Prostate gland (tissue), 2 donors: ENCODE results near the gene ADGRF5. TPM values are rescaled to one million over a fixed set of nuclear protein-coding genes. Genes with fewer than 3 reads are reported as not detected.

Experiments
- DNase-seq: peaks from one replicate; pipeline ENCODE4 v3.0.0-alpha.2; 2019; ENCODE audit warnings: low spot score
- H3K27ac ChIP-seq, 2 donors: fragments of 200-600 bp; sonication (generic); 2 replicates each; pipeline ENCODE4 v1.5.1; 2017 to 2019
- H3K27me3 ChIP-seq: fragments of 200-600 bp; sonication (generic); replicated peaks from 2 replicates; pipeline ENCODE4 v1.5.1; 2019; ENCODE audit not compliant: insufficient read depth
- H3K36me3 ChIP-seq, 2 donors: fragments of 200-600 bp; sonication (generic); 1 replicate in 1 of 2; 2 replicates in 1 of 2; pipeline versions ENCODE4 v1.5.1 to v1.8.1; 2017 to 2019
- H3K4me1 ChIP-seq: fragments of 200-600 bp; sonication (generic); replicated peaks from 2 replicates; pipeline ENCODE4 v1.5.1; 2019
- H3K4me3 ChIP-seq, 2 donors: fragments of 200-600 bp; sonication (generic); 2 replicates each; pipeline ENCODE4 v1.5.1; 2017 to 2019
- H3K9me3 ChIP-seq: fragments of 200-600 bp; sonication (generic); 2 replicates; pipeline ENCODE4 v1.5.1; 2017
- POLR2A ChIP-seq: fragments of 450-650 bp; IDR thresholded peaks from one replicate; pipeline ENCODE4 v1.6.1; 2016; ENCODE audit warnings: antibody characterized with exemption, mild to moderate bottlenecking
- POLR2AphosphoS5 ChIP-seq: sonication (generic); formaldehyde crosslinking; IDR thresholded peaks from one replicate; pipeline ENCODE4 v1.6.1; 2017; ENCODE audit warnings: antibody characterized with exemption
- WGBS: methylation state at CpG from one replicate; pipeline ENCODE4 v1.1.5; 2018; 5-methylcytosine and 5-hydroxymethylcytosine counted together
- intact Hi-C: fragments of 100-400 bp; cut with DNase I; formaldehyde crosslinking; loops from one replicate; pipeline ENCODE4 v1.14.2; 2022
- total RNA-seq, 2 donors: library from RNA; depleted of rRNA; stranded (reverse); fragments of >200 nt; gene quantifications; one replicate each; pipeline ENCODE4 v1.1.0, GENCODE V29; 2016
- TF ChIP-seq, protein P1 (sequence below), 4 experiments: fragments of 200-600 bp in 2 of 4; fragments of 450-650 bp in 2 of 4; sonication (generic) in 2 of 4; IDR thresholded peaks; 1 replicate in 3 of 4; 2 replicates in 1 of 4; pipeline ENCODE4 v1.5.1; 2016 to 2019; ENCODE audit warnings: antibody characterized with exemption in 4 of 4, mild to moderate bottlenecking in 2 of 4, moderate library complexity in 2 of 4

The ADGRF5 gene
- total RNA-seq, 2 donors from 2014 or later, result 4.7 to 16.1 TPM

DNA sequence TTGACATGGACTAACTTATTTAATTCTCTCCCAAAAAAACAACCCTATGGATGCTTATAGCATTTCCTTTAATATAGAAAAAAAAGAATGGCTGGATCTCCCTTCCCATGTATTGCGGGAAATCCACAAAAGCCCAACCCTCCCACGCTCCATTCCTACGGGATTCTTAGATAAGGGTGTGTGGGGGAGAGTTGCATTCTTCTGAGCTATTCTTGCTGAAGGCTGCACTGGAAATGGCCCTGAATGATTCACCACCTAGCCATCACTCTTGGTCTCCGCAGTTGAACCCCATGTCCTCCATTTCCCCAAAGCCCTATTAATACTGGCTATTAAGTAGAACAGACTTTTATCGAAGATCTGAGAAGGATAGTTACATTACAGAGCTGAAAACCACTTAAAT, 41.9 kb upstream of the ADGRF5 start:
- no peaks in the 10 kb centered on the region for H3K4me1 ChIP-seq
- DNase-seq, result no peak
- no peak for TF ChIP-seq POLR2AphosphoS5
- TF ChIP-seq POLR2A, result no peak
- TF ChIP-seq, protein P1, sequence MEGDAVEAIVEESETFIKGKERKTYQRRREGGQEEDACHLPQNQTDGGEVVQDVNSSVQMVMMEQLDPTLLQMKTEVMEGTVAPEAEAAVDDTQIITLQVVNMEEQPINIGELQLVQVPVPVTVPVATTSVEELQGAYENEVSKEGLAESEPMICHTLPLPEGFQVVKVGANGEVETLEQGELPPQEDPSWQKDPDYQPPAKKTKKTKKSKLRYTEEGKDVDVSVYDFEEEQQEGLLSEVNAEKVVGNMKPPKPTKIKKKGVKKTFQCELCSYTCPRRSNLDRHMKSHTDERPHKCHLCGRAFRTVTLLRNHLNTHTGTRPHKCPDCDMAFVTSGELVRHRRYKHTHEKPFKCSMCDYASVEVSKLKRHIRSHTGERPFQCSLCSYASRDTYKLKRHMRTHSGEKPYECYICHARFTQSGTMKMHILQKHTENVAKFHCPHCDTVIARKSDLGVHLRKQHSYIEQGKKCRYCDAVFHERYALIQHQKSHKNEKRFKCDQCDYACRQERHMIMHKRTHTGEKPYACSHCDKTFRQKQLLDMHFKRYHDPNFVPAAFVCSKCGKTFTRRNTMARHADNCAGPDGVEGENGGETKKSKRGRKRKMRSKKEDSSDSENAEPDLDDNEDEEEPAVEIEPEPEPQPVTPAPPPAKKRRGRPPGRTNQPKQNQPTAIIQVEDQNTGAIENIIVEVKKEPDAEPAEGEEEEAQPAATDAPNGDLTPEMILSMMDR (IDR thresholded peaks at IDR 0.05), result no peak
- intact Hi-C loops, result no loop called here
- 82% methylated on average over 5 of the region's 5 CpGs for WGBS
- H3K27me3 ChIP-seq, result no peaks in the 10 kb centered on the region
- no peak overlapping the region for H3K4me3 ChIP-seq
- no peak overlapping the region for H3K27ac ChIP-seq
- H3K9me3 ChIP-seq, result no peaks in the 10 kb centered on the region
- H3K36me3 ChIP-seq, result no peaks in the 10 kb centered on the region

DNA sequence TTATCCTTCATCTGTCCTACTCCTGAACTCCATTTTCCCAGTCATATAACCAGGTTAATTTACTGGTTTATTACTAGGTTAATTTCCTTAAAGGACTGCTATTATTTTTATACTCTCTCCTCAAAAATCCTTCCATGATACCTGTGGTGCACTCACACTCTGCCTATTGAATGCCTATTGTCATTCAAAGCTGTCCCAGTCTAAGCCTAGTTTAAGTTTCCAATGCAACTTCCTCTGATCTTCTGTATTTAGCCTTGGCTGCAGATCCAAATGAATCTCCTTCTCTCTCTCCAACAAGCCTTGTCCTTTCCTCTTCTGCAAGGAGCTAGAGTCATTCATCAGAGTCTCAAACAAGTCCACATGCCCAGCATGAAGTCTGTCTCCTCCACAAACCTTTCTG, 41.3 kb upstream of the ADGRF5 start:
- Histone ChIP-seq H3K4me1 (no peaks in the 10 kb centered on the region), H3K4me3 (no peak overlapping the region), H3K9me3 (no peaks in the 10 kb centered on the region), H3K27me3 (no peaks in the 10 kb centered on the region), H3K27ac (no peak overlapping the region), H3K36me3 (no peaks in the 10 kb centered on the region)
- intact Hi-C loops, result no loop called here
- TF ChIP-seq, protein P1 (IDR thresholded peaks at IDR 0.05), result no peak
- TF ChIP-seq POLR2A (no peak), POLR2AphosphoS5 (no peak)
- no peak for DNase-seq

DNA sequence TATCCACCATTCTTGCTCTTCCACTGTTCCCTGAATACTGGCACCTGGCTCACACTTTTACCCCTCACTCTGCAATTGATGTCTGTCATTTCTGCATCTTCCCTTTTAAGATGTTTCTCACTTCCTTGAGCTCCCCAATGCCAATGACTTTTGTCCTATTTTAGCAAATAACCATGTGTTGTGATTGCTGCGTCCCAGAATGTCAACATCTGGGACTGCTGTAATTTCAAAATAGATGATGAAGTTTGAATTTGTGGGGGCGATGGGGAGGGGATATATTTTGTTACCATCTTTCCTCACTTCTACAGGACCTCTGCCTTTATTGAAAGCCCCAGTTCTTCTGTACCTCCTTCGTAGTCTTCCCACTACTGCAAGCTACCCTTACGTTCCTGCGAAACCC, 40.0 kb upstream of the ADGRF5 start:
- Histone ChIP-seq H3K27me3 (no peaks in the 10 kb centered on the region), H3K36me3 (no peaks in the 10 kb centered on the region), H3K27ac (no peak overlapping the region), H3K4me3 (no peak overlapping the region), H3K4me1 (no peaks in the 10 kb centered on the region), H3K9me3 (no peaks in the 10 kb centered on the region)
- WGBS, result 92% methylated on average over 5 of the region's 5 CpGs
- intact Hi-C loops, result no loop called here
- DNase-seq, result no peak
- TF ChIP-seq POLR2A (no peak), POLR2AphosphoS5 (no peak)
- TF ChIP-seq, protein P1 (IDR thresholded peaks at IDR 0.05), result no peak

DNA sequence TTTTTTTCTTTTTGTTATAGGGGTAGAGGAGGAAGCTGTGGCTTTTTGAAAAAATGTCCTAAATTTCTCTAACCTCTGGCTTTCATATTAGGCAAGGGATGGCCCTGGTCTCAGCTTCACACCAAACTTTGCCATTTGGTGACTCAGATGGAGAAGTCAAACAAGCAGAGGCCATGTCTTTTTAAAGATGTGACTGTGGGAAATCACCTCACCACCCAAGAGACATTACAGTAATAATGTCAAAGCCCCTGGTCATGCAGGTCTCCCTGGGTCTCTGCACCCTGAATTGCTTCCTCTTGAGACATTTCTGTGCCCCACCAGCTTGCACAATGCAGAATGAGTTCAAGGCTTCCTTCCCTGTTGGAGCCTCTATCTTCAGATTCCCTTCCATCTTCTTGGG, 39.5 kb upstream of the ADGRF5 start:
- intact Hi-C loops, result no loop called here
- TF ChIP-seq, protein P1 (IDR thresholded peaks at IDR 0.05), result no peak
- no peak for TF ChIP-seq POLR2A
- TF ChIP-seq POLR2AphosphoS5, result no peak
- H3K36me3 ChIP-seq, result no peaks in the 10 kb centered on the region
- H3K4me3 ChIP-seq, result no peak overlapping the region
- H3K4me1 ChIP-seq, result no peaks in the 10 kb centered on the region
- H3K9me3 ChIP-seq, result no peaks in the 10 kb centered on the region
- H3K27ac ChIP-seq, result no peak overlapping the region
- DNase-seq, result no peak
- H3K27me3 ChIP-seq, result no peaks in the 10 kb centered on the region

DNA sequence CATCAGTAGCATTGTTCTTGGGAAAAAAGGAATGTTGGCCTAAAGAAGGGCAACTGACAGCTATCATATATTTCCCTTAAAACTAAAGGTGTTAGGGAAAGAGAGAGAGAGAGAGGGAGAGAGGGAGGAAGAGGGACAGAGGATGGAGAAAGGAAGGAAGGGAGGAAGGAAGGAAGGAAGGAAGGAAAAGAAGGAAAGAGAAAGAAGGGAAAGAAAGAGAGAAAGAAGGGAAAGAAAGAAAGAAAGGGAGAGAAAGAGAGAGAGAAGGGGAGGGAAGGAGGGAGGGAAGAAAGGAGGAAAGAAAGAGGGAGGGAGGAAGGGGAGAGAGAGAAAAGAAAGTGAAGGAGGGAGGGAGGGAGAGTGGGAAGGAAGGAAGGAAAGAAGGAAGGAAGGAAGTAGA, 37.7 kb upstream of the ADGRF5 start:
- no peak overlapping the region for H3K4me3 ChIP-seq
- no peaks in the 10 kb centered on the region for H3K27me3 ChIP-seq
- H3K27ac ChIP-seq, result no peak overlapping the region
- no peaks in the 10 kb centered on the region for H3K36me3 ChIP-seq
- DNase-seq, result no peak
- TF ChIP-seq POLR2A (no peak), POLR2AphosphoS5 (no peak)
- TF ChIP-seq, protein P1 (IDR thresholded peaks at IDR 0.05), result no peak
- no peaks in the 10 kb centered on the region for H3K4me1 ChIP-seq
- intact Hi-C loops, result no loop called here
- H3K9me3 ChIP-seq, result no peaks in the 10 kb centered on the region
